HK-2 (cell line): ENCODE measurements around the gene ATP1B2.
"Not testable (repeated sequence)": the region's sequence is repeated elsewhere in the genome, so short reads cannot be mapped to it uniquely, and the experiment has no call there.

ENCODE experiments used
- DNase-seq: peaks from one replicate; pipeline ENCODE4 v3.0.0-alpha.2; 2018; ENCODE audit not compliant: unreplicated experiment

The ATP1B2 gene

GRCh38 chr17:7634384-7634783 is 16.3 kb upstream of the ATP1B2 start:
- peak; percentile 34 for DNase-seq

GRCh38 chr17:7636163-7636562 is 14.6 kb upstream of the ATP1B2 start:
- no peak for DNase-seq

DNA sequence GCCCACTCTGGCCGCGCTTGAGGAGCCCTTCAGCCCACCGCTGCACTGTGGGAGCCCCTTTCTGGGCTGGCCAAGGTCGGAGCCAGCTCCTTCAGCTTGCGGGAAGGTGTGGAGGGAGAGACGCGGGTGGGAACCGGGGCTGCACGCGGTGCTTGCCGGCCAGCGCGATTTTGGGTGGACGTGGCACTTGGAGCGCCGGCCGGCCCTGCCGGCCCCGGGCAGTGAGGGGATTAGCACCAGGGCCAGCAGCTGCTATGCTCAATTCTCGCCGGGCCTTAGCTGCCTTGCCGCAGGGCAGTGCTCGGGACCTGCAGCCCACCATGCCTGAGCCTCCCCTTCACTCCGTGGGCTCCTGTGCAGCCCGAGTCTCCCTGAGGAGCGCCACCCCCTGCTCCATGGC is 9.9 kb upstream of the ATP1B2 start:
- DNase-seq, result no peak

DNA sequence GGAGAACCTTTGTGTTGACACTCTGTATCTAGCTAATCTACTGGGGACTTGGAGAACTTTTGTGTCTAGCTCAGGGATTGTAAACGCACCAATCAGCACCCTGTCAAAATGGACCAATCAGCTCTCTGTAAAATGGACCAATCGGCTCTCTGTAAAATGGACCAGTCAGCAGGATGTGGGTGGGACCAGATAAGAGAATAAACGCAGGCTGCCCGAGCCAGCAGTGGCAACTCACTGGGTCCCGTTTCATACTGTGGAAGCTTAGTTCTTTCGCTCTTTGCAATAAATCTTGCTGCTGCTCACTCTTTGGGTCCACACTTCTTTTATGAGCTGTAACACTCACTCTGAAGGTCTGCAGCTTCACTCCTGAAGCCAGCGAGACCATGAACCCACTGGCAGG is 9.1 kb upstream of the ATP1B2 start:
- not testable (repeated sequence) for DNase-seq

DNA sequence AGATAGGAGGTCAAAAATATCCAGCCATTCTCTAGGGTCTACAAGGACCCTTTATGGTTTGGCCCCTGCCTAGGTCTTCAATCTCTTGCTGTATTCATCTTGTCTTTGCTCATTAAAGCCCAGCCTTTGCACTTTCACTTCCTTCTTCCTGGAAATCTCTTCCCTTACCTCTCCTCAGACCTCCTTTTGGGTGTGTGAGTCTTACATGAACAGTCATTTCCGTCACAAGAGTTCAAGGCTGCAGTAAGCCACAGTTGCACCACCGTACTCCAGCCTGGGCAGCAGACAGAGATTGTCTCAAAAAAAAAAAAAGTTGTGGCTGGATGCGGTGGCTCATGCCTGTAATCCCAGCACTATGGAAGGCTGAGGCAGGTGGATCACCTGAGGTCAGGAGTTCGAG is 6.0 kb upstream of the ATP1B2 start:
- DNase-seq, result no peak

GRCh38 chr17:7646457-7646856 is 4.3 kb upstream of the ATP1B2 start:
- DNase-seq, result no peak

DNA sequence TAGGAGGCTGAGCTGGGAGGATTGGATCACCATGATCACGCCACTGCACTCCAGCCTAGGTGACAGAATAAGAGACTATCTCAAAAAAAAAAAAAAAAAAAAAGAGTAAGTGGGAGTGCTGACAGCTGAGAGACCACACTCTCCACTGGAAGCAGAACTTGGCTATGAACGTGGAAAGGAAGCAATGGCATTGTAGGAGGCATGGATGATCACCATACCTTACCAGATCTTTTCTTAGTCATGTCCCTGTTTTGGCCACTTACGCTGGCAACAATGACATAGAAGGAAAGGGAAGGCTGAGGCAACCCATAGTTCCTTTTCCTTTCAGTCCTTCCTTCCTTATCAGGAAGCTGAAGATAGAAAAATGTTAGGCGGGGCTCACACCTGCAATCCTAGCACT is 3.7 kb upstream of the ATP1B2 start:
- no peak for DNase-seq

DNA sequence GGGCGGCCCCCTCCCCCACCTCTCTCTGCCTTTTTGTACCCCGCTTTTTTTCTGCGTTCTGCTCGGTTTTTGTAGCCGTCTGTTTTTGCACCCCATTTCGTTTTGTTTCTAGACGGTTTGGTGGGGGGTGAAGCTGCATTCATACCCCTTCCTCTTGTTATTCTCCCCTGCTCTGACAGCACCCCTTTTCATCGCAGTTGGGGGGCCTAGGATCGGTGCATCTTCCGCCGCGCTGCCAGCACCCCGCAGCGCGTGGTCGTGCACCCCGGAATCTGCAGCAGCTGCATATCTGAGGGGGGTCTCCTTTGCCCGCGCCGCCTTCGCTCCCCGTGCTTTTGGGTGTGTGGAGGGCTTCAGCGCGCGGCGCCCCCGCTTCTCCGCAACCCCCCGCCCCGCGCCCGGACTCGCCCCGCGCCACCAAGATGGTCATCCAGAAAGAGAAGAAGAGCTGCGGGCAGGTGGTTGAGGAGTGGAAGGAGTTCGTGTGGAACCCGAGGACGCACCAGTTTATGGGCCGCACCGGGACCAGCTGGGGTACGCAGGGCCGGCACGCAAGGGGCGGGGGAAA is 455 bp downstream of the ATP1B2 start:
- no peak for DNase-seq

DNA sequence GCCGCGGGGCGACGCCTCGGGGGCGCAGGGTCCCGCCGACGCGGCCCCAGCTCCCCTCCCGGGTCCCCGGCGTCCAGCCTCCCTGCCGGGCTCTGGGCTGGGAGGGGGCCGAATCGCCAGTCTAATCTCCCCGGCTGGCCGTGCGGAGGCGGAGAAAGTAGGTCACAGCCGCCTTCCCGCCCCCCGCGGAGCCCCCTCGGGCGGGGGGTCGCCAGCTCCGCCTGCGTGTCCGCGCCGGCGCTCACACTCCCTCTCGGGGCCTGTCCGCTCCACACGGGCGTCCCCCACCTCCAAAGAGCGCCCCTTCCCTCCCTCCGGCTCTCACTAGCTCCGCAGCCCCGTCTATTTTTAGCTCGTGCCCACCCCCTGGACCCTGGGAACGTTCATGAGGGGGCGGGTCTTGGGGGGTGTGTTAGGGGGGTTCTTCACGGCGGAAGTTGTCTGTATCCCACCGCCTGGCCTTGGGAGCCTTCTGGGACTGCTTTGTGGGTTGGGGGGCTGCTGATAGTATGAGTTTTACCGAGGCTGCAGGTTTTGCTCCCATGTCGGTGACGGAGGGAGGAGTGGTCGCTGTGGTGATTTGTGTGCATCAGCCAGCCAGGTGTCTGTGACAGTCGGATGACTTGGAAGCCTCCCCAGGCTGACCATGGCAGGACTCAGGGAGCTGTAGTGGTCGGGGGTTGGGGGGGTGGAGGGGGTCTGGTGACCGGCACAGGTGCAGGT is 1.1 kb downstream of the ATP1B2 start:
- DNase-seq, result no peak

DNA sequence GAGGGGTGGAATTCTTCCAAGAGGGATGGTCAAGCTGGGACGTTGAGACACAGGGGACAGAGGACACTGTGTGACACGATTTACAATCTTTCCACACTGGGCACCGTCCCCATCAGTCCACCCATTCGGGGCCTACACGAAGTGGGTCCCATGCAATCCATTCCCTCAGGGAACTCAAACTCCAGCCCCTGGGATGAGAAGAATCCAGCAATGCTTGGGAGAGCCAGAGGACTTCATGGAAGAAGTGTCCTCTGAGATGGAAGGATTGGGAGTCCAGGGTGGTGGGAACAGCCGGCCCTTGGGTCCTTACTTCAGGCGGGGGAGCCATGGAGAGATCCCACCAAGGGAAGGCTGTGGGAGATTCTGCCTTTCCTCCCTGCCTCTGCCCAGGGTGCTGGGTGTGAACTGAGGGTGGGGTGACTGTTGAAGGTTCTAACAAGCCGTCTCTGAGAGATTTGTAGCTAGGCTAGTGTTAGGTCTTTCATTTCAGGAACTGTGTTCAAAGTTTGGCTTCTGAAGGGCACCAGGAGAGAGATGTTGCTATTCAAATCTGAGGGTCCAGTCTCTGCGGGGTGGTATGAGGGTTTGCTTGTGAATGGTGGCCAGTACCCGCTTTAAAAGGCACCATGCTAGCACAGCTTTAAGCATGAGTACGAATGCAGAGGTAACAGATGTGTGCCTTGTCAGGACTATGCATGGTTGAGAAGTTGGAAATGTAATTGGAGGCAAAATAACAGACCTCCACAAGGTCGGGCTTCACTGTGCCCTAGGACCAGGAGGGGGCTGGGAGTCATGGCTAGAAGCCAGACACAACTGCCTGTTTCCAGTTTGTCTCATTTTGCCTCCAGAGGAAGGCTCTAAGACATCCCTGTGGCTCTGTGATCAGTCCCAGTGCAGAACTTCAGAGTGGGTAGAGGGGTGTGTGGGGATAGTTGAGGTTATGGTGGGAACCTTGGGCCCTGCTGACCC is 1.9 kb downstream of the ATP1B2 start:
- DNase-seq, result no peak

- no peak for DNase-seq
These were observed 4.3 kb downstream of the ATP1B2 start for GRCh38 chr17:7654832-7655540.

GRCh38 chr17:7655541-7655840 is 4.8 kb downstream of the ATP1B2 start:
- no peak for DNase-seq

DNA sequence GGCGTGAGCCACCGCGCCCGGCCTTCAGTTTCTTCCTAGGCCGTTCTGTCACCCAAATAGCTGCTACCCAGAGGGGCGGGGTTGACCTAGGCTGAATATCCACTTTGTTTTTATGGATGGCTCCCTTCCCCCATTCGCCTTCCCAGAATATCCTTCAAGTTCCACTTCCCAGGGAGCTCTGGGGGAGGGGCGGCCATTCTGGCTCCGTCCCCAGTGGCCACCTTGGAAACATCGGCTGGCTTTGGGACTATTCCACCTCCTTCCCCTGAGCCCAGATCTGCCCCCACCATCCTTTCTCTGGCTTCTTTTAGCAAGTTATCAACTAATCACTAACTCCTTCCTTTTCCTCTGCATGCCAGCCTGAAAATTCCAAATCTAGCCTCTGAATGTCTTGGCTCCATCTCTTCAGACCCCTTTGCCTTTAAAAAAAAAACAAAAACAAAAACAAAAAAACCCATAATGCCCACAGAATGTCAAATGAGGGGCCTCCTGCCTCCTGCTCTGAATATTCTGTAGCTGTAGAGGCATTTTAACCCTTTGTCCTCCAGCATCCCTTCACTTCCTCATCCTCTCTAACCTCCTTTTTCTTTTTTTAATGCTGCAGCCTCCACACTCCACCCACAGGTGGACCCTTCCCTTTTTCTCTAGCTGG is 6.4 kb downstream of the ATP1B2 start:
- no peak for DNase-seq

- no peak for DNase-seq
These were observed 17.1 kb downstream of the ATP1B2 start for GRCh38 chr17:7667656-7668406.

DNA sequence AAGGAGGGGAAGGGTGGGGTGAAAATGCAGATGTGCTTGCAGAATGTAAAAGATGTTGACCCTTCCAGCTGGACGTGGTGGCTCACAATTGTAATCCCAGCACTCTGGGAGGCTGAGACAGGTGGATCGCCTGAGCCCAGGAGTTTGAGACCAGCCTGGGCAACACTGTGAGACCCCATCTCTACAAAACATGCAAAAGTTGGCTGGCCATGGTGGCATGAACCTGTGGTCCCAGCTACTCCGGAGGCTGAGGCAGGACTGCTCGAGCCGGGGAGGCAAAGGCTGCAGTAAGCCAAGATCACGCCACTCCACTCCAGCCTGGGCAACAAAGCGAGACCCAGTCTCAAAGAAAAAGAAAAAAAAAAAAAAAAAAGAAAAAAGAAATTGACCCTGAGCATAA is 17.8 kb downstream of the ATP1B2 start:
- no peak for DNase-seq

DNA sequence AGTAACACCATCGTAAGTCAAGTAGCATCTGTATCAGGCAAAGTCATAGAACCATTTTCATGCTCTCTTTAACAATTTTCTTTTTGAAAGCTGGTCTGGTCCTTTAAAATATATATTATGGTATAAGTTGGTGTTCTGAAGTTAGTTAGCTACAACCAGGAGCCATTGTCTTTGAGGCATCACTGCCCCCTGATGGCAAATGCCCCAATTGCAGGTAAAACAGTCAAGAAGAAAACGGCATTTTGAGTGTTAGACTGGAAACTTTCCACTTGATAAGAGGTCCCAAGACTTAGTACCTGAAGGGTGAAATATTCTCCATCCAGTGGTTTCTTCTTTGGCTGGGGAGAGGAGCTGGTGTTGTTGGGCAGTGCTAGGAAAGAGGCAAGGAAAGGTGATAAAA is 22.5 kb downstream of the ATP1B2 start:
- no peak for DNase-seq

- DNase-seq, result no peak
These were observed 24.2 kb downstream of the ATP1B2 start for GRCh38 chr17:7674934-7675333.

- DNase-seq, result no peak
These were observed 25.8 kb downstream of the ATP1B2 start for GRCh38 chr17:7676533-7676932.

DNA sequence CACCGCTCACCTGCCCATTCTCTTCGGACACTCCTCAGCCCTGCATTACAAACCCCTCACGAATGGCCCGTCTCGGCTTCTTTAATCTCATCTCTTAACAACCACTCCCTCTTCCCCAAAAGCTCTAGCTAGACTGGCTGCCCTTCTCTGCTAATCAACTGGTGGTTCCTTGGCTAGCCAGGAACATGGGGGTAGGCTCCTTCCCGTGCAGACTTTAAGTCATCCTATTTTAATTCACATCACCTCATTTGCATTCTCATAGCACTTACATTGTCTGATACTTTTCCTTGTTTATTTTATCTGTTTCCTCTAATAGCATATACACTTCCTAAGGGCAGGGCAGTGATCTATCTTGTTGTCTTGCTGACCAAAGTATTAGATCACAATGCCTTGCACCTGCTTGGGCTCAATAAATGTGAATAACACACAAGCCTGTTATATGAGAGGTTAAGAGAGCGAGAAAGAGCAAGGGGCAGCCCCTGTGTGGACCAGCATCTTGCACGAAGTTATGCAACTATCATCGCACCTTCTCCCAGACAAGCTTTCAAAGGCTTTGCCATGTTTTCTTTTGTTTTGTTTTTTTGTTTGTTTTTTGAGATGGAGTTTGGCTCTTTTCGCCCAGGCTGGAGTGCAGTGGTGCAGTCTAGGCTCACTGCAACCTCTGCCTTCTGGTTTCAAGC is 26.8 kb downstream of the ATP1B2 start:
- DNase-seq, result no peak

- no peak for DNase-seq
These were observed 34.3 kb downstream of the ATP1B2 start for GRCh38 chr17:7684851-7685532.
